Measurements from ENCODE around the gene GREB1. TPM values are rescaled to one million over a fixed set of nuclear protein-coding genes. Genes with fewer than 3 reads are reported as not detected.

Gene GREB1
- total RNA-seq, 1 donor, result under 0.01 TPM

- no peak for DNase-seq (ENCODE audit: low read depth)
- TF ChIP-seq CTCF (IDR thresholded peaks at IDR 0.05; ENCODE audit: insufficient read depth, low read depth, low read length), result no peak
- H3K4me3 ChIP-seq (ENCODE audit: low read depth, low read length), result no peak overlapping the region
Observed at GRCh38 chr2:11667866-11668637, 134.2 kb downstream of the GREB1 start.

DNA sequence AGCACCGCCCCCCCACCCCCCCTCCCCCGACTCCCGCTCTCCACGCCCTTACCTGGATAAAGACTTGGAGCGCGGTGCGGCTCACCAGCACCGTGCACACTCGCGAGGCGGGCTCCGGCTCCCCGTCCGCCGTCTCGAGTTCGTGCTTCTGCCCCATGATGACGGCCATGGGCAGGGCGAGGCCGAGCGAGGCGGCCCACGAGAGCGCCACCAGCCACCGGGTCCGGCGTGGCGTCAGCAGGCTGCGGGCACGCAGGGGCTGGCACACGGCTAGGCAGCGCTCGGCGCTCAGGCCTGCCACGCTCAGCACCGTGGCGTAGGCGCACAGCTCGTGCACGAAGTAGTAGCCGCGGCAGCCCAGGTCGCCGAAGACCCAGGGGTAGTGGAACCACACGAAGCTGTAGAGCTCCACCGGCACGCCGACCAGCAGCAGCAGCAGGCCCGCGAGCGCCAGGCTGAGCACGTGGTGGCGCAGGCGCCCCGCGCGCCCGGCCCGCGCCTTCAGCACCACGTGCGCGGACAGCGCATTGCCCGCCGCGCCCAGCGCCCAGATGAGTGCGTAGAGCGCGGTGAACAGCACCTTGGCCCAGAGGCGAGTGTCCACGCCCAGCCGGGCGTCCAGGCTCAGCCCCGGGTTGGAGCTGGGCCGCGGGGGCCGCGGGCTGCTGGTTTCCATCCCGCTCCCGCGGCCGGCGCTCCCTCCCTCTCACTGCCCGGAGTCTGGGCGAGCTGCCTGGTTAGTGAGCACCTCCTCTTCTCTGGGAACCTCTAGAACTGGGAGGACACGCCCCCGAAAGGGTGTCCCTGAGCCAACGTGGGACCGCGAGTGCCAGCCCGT lies 135.8 kb downstream of the GREB1 start, which contains the start of gene NTSR2:
Gene NTSR2 (minus strand): TSS at position 742 of the 838 bp plus-strand sequence. CDS start 66 bp downstream, at position 676.
- DNase-seq (ENCODE audit: low read depth), result peak; percentile 70
- no peak for TF ChIP-seq CTCF (IDR thresholded peaks at IDR 0.05; ENCODE audit: insufficient read depth, low read depth, low read length)
- H3K4me3 ChIP-seq (ENCODE audit: low read depth, low read length), result no peak within 1 kb of the TSS

- no peak for TF ChIP-seq CTCF (IDR thresholded peaks at IDR 0.05; ENCODE audit: insufficient read depth, low read depth, low read length)
Observed at GRCh38 chr2:11672407-11672806, 138.6 kb downstream of the GREB1 start.

DNA sequence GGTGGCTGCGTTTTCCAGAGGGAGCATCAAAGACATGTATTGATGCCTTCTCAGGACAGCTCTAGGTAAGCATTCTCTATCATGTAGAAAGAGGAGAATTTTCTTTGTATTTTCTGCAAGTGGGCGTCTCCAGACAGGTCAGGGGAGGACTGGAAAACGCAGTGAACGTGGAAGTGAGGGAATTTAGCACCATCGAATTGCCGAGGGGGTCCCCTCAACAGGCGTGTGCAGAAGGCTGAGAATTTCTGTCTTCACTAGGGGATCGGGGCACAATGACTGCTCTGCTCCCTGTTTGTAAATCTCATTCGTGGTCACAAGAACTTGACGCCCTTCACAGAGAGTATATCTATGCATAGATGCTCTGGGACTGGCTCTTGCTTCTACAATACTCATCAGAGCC lies 141.1 kb downstream of the GREB1 start:
- no peak for TF ChIP-seq CTCF (IDR thresholded peaks at IDR 0.05; ENCODE audit: insufficient read depth, low read depth, low read length)
- H3K4me3 ChIP-seq (ENCODE audit: low read depth, low read length), result no peak overlapping the region
- no peak for DNase-seq (ENCODE audit: low read depth)

More at GRCh38 chr2:11672407-11672806, 138.6 kb downstream of the GREB1 start:
- no peak for DNase-seq (ENCODE audit: low read depth)
- no peak overlapping the region for H3K4me3 ChIP-seq (ENCODE audit: low read depth, low read length)

DNA sequence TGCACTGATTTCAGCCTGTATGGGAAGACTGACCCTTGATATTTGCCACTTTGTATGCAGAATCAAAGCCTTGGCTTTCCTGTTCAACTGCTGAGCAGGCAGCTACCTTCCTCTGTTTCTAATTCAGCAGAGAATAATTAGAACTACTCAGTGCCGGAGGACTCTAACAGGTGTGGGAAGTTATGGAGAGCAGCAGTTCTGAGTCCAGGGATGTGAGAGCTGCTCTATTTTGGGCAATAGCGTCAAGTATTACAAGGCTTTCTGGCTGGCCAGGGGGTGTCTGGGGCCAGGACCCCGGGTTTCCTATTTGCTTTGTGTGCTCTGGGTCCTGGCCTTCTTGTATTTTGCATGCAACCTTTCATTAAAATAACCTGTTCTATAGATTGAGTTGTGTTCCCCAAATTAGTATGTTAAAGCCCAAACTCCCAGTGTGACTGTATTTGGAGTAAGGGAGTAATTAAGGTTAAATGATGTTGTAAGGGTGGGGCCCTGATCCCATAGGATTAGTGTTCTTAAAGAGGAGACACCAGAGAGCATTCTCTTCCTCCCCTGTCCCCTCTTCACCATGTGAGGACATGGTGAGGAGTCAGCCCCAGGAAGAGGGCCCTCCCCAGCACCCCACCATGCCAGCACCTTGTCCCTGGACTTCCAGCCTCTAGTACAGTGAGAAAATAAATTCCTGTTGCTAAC lies 141.7 kb downstream of the GREB1 start:
- no peak overlapping the region for H3K4me3 ChIP-seq (ENCODE audit: low read depth, low read length)
- TF ChIP-seq CTCF (IDR thresholded peaks at IDR 0.05; ENCODE audit: insufficient read depth, low read depth, low read length), result no peak
- no peak for DNase-seq (ENCODE audit: low read depth)

GRCh38 chr2:11676640-11677039 lies 142.8 kb downstream of the GREB1 start:
- TF ChIP-seq CTCF (IDR thresholded peaks at IDR 0.05; ENCODE audit: insufficient read depth, low read depth, low read length), result no peak
- no peak for DNase-seq (ENCODE audit: low read depth)
- H3K4me3 ChIP-seq (ENCODE audit: low read depth, low read length), result no peak overlapping the region
